H1 (cell line): ENCODE measurements around the gene SH3RF3. TPM values are rescaled to one million over a fixed set of nuclear protein-coding genes. Genes with fewer than 3 reads are reported as not detected.

Source experiments
- CBX5 ChIP-seq: fragments of 300-800, 300-1000 bp; sonication (generic); IDR thresholded peaks from 2 replicates; pipeline ENCODE4 v1.7.1; 2016; ENCODE audit warnings: antibody characterized with exemption, low read length, low read depth
- polyA plus RNA-seq, 7 experiments: library from polyadenylated mRNA; depleted of rRNA in 3 of 7; stranded (reverse) in 5 of 7; unstranded in 2 of 7; fragments of >200 nt in 5 of 7; fragments of 200-250 nt in 2 of 7; gene quantifications; 1 replicate in 5 of 7; 2 replicates in 1 of 7; 4 replicates in 1 of 7; pipeline versions ENCODE4 v1.2.1 to v1.2.3, GENCODE V29; 2011 to 2013; ENCODE audit warnings: missing spikeins in 2 of 7, mixed read lengths in 2 of 7
- total RNA-seq: library from RNA; stranded (reverse); fragmentation: NEBNext Ultra II Directional; extraction: Animal tissue kit (Norgen Biotek cat#: 25700); gene quantifications from 2 replicates; pipeline ENCODE4 v1.2.1, GENCODE V29; 2021

SH3RF3 gene
- total and polyA plus RNA-seq, 2 of the 8 experiments (the other 6 are each of a cell fraction or from before 2014, with no cell fraction given), result 0.11 to 0.65 TPM

- TF ChIP-seq CBX5, result no peak
Measured at GRCh38 chr2:109247340-109247739, 118.3 kb downstream of the SH3RF3 start (continued).
